Epithelial cell of prostate (primary cell): ENCODE measurements around the gene RP9.
"Not testable (repeated sequence)": the region's sequence is repeated elsewhere in the genome, so short reads cannot be mapped to it uniquely, and the experiment has no call there.

Experiments
- DNase-seq: peaks from one replicate; pipeline ENCODE4 v3.0.0-alpha.2; 2011; ENCODE audit warnings: low read depth, low spot score
- H3K27ac ChIP-seq: fragments of 450-650 bp; 2 replicates; pipeline ENCODE4 v1.5.1; 2017; ENCODE audit warnings: mild to moderate bottlenecking

RP9 gene

GRCh38 chr7:33107136-33108066 lies 1.8 kb downstream of the RP9 start:
- no peak overlapping the region for H3K27ac ChIP-seq
- no peak for DNase-seq

GRCh38 chr7:33101906-33102305 lies 7.3 kb downstream of the RP9 start:
- H3K27ac ChIP-seq: no peak overlapping the region
- no peak for DNase-seq

GRCh38 chr7:33100770-33101169 lies 8.4 kb downstream of the RP9 start:
- no peak overlapping the region for H3K27ac ChIP-seq
- no peak for DNase-seq

GRCh38 chr7:33099154-33099940 lies 9.9 kb downstream of the RP9 start:
- H3K27ac ChIP-seq: no peak overlapping the region
- no peak for DNase-seq

DNA sequence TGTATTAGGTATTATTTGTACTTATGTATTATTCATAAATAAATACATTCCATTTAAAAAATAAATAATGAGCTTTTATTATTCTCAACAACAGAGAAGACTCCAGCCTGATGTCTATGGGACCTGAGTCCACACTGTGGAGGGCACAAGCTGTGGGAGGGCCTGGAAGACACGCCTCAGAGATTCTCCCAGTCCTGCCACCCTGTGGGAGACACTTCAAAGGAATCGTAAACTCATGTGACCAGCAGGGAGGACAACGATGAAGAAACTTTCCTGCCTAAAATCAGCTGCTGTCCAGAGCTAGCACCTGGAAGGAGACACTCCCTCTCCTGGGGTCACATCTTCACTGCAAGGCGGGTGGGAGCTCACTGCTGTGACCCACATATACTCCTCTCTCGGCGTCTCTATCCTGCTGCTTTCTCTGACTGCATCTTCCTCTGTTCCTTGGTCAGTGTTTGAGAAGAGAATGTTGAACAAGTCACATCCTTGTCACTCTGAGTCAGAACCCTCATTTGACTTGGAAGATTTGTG lies 14.4 kb downstream of the RP9 start:
- not testable (repeated sequence) for H3K27ac ChIP-seq, DNase-seq

GRCh38 chr7:33093266-33093665 lies 15.9 kb downstream of the RP9 start:
- H3K27ac ChIP-seq: no peak overlapping the region
- no peak for DNase-seq

GRCh38 chr7:33091641-33092191 lies 17.5 kb downstream of the RP9 start:
- DNase-seq: no peak
- H3K27ac ChIP-seq: no peak overlapping the region

DNA sequence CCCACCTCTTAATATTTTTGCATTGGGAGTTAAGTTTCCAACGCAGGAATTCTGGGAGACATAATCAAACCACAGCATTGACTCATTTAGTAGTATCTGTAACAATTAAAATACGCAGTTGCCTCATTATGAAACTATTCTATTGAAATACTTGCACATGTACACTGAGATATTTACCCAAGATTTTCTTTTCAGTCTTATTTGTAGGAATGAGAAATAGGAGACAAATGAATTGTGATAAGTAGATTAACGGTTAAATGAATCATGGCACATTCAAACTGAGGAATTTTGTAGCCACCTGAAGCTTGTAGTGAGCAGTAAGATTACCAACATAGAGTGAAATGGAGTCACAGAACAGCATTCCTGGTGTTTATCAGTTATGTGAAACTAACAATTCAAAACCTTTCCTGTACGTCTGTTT lies 18.1 kb downstream of the RP9 start:
- H3K27ac ChIP-seq: no peak overlapping the region
- no peak for DNase-seq

GRCh38 chr7:33089142-33089541 lies 20.1 kb downstream of the RP9 start:
- no peak overlapping the region for H3K27ac ChIP-seq
- no peak for DNase-seq

DNA sequence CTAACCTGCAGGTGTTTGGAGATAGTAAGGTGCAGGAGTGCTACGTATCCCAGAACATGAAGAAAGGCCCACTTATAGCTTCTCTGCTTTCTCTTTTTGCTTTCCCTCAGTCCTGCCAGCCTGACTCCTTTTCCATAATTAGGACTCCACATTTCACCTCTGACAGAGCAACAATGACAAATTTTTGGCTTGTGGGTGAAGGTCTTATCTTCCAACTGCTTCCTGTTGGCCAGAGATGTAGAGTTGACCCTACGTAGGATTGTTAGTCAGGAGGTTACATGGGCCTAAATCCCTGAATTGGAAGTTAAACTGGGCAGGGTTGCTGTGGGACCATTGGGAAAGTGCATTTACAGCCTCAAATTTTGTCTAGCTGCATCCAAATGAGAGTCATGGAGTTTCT lies 21.3 kb downstream of the RP9 start:
- no peak for DNase-seq
- H3K27ac ChIP-seq: no peak overlapping the region

GRCh38 chr7:33087356-33087755 lies 21.8 kb downstream of the RP9 start:
- no peak for DNase-seq

GRCh38 chr7:33079763-33080690 lies 29.2 kb downstream of the RP9 start:
- no peak for DNase-seq
- no peak overlapping the region for H3K27ac ChIP-seq

More at GRCh38 chr7:33087356-33087755, 21.8 kb downstream of the RP9 start:
- H3K27ac ChIP-seq: no peak overlapping the region

GRCh38 chr7:33079096-33079495 lies 30.1 kb downstream of the RP9 start:
- H3K27ac ChIP-seq: no peak overlapping the region
- DNase-seq: no peak

DNA sequence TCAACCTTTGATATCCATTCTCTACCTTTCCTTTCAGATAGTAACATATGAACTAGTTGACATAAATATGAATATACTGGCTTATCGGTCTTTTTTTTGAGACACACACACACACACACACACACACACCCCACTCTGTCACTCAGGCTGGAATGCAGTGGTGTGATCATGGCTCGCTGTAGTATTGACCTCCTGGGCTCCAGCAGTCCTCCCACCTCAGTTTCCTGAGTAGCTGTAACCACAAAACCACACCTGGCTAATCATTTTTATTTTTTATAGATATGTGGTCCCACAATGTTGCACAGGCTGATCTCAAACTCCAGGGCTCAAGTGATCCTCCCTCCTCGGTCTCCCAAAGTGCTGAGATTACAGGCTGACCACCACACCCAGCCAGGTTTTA lies 32.5 kb downstream of the RP9 start:
- H3K27ac ChIP-seq: no peak overlapping the region
- no peak for DNase-seq

DNA sequence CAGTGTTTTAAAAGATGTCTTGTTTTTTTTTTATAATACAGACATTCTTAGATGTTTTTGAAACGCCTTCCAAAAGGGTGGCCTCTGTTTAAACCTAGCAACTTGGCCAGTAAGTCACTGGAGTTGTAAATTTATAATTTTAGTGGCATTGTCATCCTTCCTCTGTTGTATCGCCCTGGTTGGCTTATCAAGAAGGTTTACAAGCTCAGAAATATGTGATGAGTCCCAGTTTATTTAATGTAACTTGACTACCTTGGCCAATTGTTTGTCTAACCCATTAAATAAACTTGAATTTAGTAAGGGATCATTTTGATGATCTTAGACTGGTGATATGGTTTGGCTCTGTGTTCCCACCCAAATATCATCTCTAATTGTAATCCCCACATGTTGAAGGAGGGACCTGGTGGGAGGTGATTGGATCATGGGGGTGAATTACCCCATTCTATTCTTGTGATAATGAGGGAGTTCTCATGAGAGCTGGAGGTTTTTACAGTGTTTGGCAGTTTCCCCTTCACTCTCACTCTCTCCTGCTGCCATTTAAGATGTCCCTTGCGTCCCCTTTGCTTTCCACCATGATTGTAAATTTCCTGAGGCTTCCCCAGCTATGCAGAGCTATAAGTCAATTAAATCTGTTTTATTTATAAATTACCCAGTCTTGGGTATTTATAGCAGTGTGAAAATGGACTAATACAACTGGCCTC lies 33.2 kb downstream of the RP9 start:
- no peak overlapping the region for H3K27ac ChIP-seq

DNA sequence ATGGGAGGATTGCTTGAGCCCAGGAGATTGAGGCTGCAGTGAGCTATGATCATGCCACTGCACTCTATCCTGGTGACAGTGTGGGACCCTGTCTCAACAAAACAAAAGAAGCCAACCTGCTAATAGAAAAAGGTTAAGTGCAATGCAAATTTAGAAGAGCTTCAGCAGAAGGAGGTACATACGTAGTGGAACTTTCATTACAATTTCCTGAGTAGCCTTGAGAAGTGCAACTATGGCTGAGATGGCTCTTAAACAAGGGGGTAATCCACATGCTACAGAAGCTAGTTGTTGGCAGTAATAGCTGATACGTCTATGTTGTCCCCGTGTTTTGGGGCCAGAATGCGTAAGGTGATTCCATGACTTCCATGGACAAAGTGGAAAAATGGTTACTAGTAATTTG lies 36.0 kb downstream of the RP9 start:
- no peak overlapping the region for H3K27ac ChIP-seq
- DNase-seq: no peak

More for the DNA sequence above, 33.2 kb downstream of the RP9 start:
- no peak for DNase-seq

DNA sequence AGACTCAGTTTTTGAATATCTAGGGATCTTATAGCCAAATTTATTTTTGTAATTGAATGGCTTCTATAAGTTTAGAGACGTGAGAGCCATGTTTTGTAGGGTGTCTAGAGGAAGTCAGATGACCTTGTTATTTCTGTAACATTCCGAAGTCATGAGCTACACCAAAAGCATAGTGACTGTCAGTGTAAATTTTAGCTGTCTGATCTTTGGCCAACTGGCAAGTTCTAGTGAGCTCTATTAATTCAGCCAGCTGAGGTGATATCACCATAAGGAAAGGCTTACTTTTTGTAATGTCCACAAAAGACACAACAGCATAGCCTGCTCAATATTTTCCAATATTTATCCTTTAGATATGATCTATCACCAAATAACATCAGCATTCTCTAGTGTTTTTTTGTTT lies 36.7 kb downstream of the RP9 start:
- DNase-seq: no peak
- no peak overlapping the region for H3K27ac ChIP-seq

DNA sequence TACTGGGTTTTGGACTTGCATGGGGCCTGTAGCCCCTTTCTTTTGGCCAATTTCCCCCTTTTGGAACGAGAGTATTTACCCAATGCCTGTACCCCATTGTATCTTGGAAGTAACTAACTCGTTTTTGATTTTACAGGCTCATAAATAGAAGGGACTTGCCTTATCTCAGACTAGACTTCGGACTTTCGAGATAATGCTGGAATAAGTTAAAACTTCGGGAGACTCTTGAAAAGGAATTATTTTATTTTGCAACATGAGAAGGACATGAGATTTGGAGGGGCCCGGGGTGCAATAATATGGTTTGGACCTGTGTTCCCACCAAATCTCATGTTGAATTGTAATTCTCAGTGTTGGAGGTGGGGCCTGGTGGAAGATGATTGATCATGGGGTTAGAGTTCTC lies 38.4 kb downstream of the RP9 start:
- H3K27ac ChIP-seq: no peak overlapping the region
- no peak for DNase-seq

DNA sequence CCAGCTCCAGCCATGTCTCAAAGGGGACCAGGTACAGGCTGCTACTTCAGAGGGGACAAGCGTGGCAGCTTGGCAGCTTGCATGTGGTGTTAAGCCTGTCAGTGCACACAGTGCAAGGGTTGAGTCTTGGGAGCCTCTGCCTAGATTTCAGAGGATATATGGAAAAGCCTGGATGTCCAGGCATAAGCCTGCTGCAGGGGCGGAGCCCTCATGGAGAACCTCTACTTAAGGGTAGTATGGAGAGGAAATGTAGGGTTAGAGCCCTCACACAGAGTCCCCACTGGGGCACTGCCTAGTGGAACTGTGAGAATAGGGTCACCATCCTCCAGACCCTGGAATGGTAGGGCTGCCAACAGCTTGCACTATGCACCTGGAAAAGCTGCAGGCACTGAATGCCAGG lies 38.9 kb downstream of the RP9 start:
- DNase-seq: no peak

More for the DNA sequence above, 38.9 kb downstream of the RP9 start:
- no peak overlapping the region for H3K27ac ChIP-seq
